OCI-LY1 (cell line): ENCODE measurements around the gene TSEN34.

Experiments used
- H2AFZ ChIP-seq: fragments of 200-600 bp; sonication (generic), shearing (Covaris generic); 2 replicates; pipeline ENCODE4 v1.6.0; 2014; ENCODE audit warnings: antibody characterized with exemption, mild to moderate bottlenecking, low read length
- H3F3A ChIP-seq: fragments of 200-600 bp; sonication (generic), shearing (Covaris generic); 2 replicates; pipeline ENCODE4 v1.6.0; 2014; ENCODE audit warnings: mild to moderate bottlenecking, antibody characterized with exemption, low read length, moderate library complexity; ENCODE audit not compliant: insufficient read depth
- H3K27ac ChIP-seq: fragments of 200-600 bp; sonication (generic); 2 replicates; pipeline ENCODE4 v1.5.1; 2014; ENCODE audit warnings: low read length, mixed run types, mild to moderate bottlenecking, low read depth; ENCODE audit not compliant: poor library complexity, severe bottlenecking
- H3K27me3 ChIP-seq: fragments of 200-600 bp; sonication (generic); 2 replicates; pipeline ENCODE4 v1.6.0; 2014; ENCODE audit warnings: antibody characterized with exemption, mild to moderate bottlenecking, low read length, moderate library complexity; ENCODE audit not compliant: insufficient read depth
- H3K36me3 ChIP-seq: fragments of 200-600 bp; sonication (generic); 2 replicates; pipeline ENCODE4 v1.6.1; 2014; ENCODE audit warnings: mild to moderate bottlenecking, antibody characterized with exemption, low read length, moderate library complexity, mixed read lengths; ENCODE audit not compliant: insufficient read depth
- H3K4me1 ChIP-seq: fragments of 200-600 bp; sonication (generic); 2 replicates; pipeline ENCODE4 v1.5.1; 2014; ENCODE audit warnings: mild to moderate bottlenecking, low read length, moderate library complexity; ENCODE audit not compliant: insufficient read depth, severe bottlenecking
- H3K4me2 ChIP-seq: fragments of 200-600 bp; sonication (generic), shearing (Covaris generic); 2 replicates; pipeline ENCODE4 v1.6.1; 2014; ENCODE audit warnings: low read length
- H3K4me3 ChIP-seq: fragments of 200-600 bp; sonication (generic); 2 replicates; pipeline ENCODE4 v1.5.1; 2014; ENCODE audit warnings: low read length, low read depth, mild to moderate bottlenecking, mixed read lengths; ENCODE audit not compliant: poor library complexity, severe bottlenecking
- H3K79me2 ChIP-seq: fragments of 200-600 bp; shearing (Covaris generic); 2 replicates; pipeline ENCODE4 v1.6.1; 2016; ENCODE audit warnings: mixed run types, low read length, mixed read lengths; ENCODE audit not compliant: insufficient read depth
- H3K9ac ChIP-seq: fragments of 200-600 bp; sonication (generic), shearing (Covaris generic); 2 replicates; pipeline ENCODE4 v1.6.1; 2014; ENCODE audit warnings: mild to moderate bottlenecking, low read length, mixed read lengths
- H3K9me2 ChIP-seq: fragments of 200-600 bp; sonication (generic), shearing (Covaris generic); 2 replicates; pipeline ENCODE4 v1.6.1; 2014; ENCODE audit warnings: low read depth, mild to moderate bottlenecking, low read length, mixed read lengths
- H3K9me3 ChIP-seq: fragments of 200-600 bp; shearing (Covaris generic); 2 replicates; pipeline ENCODE4 v1.6.1; 2014; ENCODE audit warnings: low read length, mixed read lengths
- H4K20me1 ChIP-seq: fragments of 200-600 bp; sonication (generic), shearing (Covaris generic); 2 replicates; pipeline ENCODE4 v1.6.0; 2016; ENCODE audit warnings: mild to moderate bottlenecking, low read length; ENCODE audit not compliant: insufficient read depth
- EZH2 ChIP-seq: fragments of 200-600 bp; sonication (generic), shearing (Covaris generic); IDR thresholded peaks from 2 replicates; pipeline ENCODE4 v1.8.0; 2017; ENCODE audit warnings: borderline replicate concordance, mixed run types, mild to moderate bottlenecking, antibody characterized with exemption, low read length, moderate library complexity, mixed read lengths
- TF ChIP-seq, protein P1 (sequence below): fragments of 200-600 bp; sonication (generic), shearing (Covaris generic); IDR thresholded peaks from 2 replicates; pipeline ENCODE4 v1.5.1; 2017; ENCODE audit warnings: mild to moderate bottlenecking, antibody characterized with exemption, low read length, moderate library complexity, mixed read lengths

Gene TSEN34

DNA sequence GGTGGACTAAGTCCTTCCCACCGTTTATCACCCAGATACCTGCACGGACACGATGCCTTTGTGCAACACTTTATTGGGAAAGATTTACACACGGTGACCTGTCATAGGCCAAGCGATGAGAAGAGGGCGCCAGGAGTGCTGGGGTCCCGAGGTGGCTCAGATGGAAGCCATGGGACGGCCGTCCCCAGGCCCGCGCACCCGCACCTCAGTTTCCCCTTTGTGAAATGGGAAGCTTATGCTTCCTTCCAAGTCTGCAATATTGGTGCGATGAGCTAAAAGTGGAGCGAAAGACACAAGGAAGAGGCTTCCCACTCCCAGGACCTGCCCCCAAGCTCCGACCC, 17.8 kb upstream of the TSEN34 start:
- no peaks in the 10 kb centered on the region for H3K4me1 ChIP-seq
- no peak overlapping the region for H3K4me2 ChIP-seq
- no peak overlapping the region for H3K27ac ChIP-seq
- no peaks in the 10 kb centered on the region for H3K79me2 ChIP-seq
- no peak overlapping the region for H2AFZ ChIP-seq
- no peaks in the 10 kb centered on the region; the same call in 1 of the 2 replicates for H3K27me3 ChIP-seq
- no peaks in the 10 kb centered on the region for H3K9me3 ChIP-seq
- H3K4me3 ChIP-seq, result no peak overlapping the region
- H3K9me2 ChIP-seq, result no peaks in the 10 kb centered on the region
- no peak overlapping the region for H3K9ac ChIP-seq
- H3F3A ChIP-seq, result no peaks in the 10 kb centered on the region
- no peaks in the 10 kb centered on the region for H4K20me1 ChIP-seq
- TF ChIP-seq, protein P1, sequence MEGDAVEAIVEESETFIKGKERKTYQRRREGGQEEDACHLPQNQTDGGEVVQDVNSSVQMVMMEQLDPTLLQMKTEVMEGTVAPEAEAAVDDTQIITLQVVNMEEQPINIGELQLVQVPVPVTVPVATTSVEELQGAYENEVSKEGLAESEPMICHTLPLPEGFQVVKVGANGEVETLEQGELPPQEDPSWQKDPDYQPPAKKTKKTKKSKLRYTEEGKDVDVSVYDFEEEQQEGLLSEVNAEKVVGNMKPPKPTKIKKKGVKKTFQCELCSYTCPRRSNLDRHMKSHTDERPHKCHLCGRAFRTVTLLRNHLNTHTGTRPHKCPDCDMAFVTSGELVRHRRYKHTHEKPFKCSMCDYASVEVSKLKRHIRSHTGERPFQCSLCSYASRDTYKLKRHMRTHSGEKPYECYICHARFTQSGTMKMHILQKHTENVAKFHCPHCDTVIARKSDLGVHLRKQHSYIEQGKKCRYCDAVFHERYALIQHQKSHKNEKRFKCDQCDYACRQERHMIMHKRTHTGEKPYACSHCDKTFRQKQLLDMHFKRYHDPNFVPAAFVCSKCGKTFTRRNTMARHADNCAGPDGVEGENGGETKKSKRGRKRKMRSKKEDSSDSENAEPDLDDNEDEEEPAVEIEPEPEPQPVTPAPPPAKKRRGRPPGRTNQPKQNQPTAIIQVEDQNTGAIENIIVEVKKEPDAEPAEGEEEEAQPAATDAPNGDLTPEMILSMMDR, result no peak
- TF ChIP-seq EZH2, result no peak
- peaks cover 4% of the 10 kb centered on the region; the same call in 1 of the 2 replicates for H3K36me3 ChIP-seq

- TF ChIP-seq, protein P1, result no peak
- TF ChIP-seq EZH2, result no peak
- no peaks in the 10 kb centered on the region for H3K9me2 ChIP-seq
- no peaks in the 10 kb centered on the region; the same call in 1 of the 2 replicates for H3K27me3 ChIP-seq
- H3K9ac ChIP-seq, result no peak overlapping the region
- no peak overlapping the region for H2AFZ ChIP-seq
- H3K36me3 ChIP-seq, result peaks cover 4% of the 10 kb centered on the region; the same call in 1 of the 2 replicates
- H3K4me2 ChIP-seq, result no peak overlapping the region
- H3F3A ChIP-seq, result no peaks in the 10 kb centered on the region
- H3K4me3 ChIP-seq, result no peak overlapping the region
- no peaks in the 10 kb centered on the region for H4K20me1 ChIP-seq
- H3K27ac ChIP-seq, result no peak overlapping the region
- no peaks in the 10 kb centered on the region for H3K4me1 ChIP-seq
- no peaks in the 10 kb centered on the region for H3K79me2 ChIP-seq
- no peaks in the 10 kb centered on the region for H3K9me3 ChIP-seq
These were observed 16.9 kb upstream of the TSEN34 start for GRCh38 chr19:54173951-54174834.

GRCh38 chr19:54178581-54179261, 12.4 kb upstream of the TSEN34 start:
- H3K27ac ChIP-seq, result no peak overlapping the region
- no peaks in the 10 kb centered on the region for H3K27me3 ChIP-seq
- H3K9me2 ChIP-seq, result no peaks in the 10 kb centered on the region
- H2AFZ ChIP-seq, result no peak overlapping the region
- no peak overlapping the region for H3K9ac ChIP-seq
- H4K20me1 ChIP-seq, result no peaks in the 10 kb centered on the region
- no peaks in the 10 kb centered on the region for H3K9me3 ChIP-seq
- H3F3A ChIP-seq, result no peaks in the 10 kb centered on the region
- no peak overlapping the region for H3K4me3 ChIP-seq
- peaks cover 10% of the 10 kb centered on the region for H3K4me1 ChIP-seq
- no peak for TF ChIP-seq EZH2
- TF ChIP-seq, protein P1, result no peak
- H3K36me3 ChIP-seq, result peaks cover 4% of the 10 kb centered on the region; the same call in 1 of the 2 replicates
- H3K4me2 ChIP-seq, result no peak overlapping the region
- no peaks in the 10 kb centered on the region for H3K79me2 ChIP-seq
